ENCODE measurements around the gene SLC6A12.
A peak's percentile ranks its signal among the peaks of the same experiment; 100 is the strongest.
"Not testable (repeated sequence)": the region's sequence is repeated elsewhere in the genome, so short reads cannot be mapped to it uniquely, and the experiment has no call there.

The SLC6A12 gene

DNA sequence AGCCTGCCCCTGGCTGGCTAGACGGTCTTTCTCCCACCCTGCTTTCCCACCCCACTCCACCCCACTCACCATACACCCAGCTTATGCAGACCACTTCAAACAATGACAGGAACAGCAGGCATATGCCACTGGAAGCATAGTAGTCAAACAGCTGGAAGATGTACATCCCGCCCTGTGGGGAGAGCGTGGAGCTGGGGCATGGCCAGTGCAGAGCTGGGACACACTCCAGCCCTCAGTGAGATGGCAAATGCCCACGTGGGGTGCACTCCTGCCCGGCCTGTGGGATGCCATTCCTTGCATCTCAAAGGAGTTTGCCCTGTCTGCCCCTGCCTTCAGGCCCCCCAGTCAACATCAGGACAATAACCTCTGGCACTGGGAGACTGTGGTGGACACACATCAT, 18.8 kb downstream of the SLC6A12 start:
- DNase-seq = no peak

DNA sequence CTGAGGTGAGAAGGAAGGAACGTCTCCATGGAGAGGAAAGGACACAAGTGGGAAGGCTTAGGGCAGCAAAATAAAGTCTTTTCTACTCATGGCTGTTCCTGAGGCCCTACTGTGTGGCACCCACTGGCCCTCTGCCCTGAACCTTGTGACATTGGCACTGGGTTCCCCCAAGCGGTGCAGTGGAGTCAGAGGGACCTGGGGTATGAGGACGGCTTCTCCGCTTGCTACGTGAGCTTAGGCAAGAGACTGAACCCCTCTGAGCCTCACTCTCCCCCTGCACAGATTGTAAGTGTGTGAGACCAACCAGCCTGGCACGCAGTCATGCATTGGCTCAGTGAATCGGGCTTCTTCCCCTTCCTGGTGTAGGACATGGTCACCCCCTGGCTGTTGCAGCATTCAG, 19.7 kb downstream of the SLC6A12 start:
- DNase-seq = no peak

DNA sequence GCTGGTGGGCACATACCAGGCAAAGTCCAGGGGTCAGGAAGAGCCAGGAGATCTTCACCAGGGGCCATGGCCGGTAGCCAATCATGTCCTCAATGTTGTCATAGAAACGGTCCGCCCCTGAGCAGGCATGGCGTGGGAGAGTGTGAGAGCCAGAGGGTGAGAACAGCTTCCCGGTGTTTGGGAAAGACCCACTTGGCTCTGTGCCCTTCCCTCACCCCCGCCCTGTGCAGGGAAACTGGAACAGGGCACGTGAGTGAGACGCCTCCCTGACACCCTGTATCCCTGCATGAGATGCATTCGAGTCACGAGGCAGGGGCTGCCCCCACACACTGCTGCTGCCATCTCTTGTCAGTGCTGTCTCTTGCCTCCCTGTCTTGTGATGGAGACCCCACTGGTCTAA, 20.7 kb downstream of the SLC6A12 start:
- no peak for DNase-seq

DNA sequence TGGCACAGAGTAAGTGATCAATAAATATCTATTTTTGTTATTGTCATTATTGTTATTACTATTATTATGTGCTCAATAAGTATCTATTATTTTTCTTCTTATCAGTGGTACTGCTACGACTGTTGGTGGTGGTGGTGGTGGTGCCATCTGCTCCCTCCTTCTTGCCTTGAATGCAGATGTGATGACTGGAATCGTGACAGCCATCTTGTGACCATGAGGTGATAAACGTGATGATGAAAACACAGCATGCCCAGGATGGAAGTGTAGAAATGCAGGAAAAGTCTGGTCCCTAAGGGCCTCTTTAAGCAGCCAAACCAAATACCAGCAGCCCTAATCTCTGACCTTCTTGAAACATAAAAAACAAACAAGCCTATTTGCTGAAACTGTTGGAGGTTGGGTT, 22.4 kb downstream of the SLC6A12 start:
- DNase-seq = no peak

DNA sequence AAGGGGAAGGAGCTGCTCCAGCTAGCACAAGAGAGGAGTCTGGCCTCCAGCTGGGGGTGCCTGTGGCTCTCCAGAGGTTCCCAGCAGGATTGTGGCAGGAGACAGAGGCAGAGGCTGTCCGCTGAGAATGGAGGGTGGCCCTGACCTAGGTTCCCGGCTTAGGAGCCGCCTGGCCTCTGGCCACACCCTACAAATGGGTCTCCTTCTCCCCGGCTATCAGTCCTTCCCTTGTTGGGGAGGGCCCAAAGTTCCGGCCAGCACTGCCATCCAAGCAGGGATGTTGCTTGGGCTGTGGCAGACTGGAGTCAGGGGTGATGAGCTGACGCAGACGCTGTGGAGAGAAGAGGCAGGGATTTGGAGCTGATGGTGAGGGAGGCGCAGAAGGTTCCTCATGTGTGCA, 23.1 kb downstream of the SLC6A12 start:
- no peak for DNase-seq

DNA sequence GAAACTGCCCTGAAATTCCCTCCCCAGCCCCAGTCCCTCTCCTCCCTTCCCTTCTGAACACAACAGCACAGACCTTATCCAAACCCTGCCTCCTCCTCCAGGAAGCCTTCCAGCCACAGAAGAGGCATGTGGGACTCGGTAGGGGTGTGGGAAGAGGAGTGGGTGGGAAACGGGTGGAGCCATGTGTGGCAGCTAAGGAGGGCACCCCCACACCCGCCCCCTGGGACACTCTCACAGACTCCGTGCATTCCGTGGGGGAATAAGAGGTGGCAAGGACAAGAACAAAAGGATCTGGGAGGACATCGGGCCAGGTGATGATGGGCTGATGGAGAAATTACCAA, 24.4 kb downstream of the SLC6A12 start:
- no peak for DNase-seq

DNA sequence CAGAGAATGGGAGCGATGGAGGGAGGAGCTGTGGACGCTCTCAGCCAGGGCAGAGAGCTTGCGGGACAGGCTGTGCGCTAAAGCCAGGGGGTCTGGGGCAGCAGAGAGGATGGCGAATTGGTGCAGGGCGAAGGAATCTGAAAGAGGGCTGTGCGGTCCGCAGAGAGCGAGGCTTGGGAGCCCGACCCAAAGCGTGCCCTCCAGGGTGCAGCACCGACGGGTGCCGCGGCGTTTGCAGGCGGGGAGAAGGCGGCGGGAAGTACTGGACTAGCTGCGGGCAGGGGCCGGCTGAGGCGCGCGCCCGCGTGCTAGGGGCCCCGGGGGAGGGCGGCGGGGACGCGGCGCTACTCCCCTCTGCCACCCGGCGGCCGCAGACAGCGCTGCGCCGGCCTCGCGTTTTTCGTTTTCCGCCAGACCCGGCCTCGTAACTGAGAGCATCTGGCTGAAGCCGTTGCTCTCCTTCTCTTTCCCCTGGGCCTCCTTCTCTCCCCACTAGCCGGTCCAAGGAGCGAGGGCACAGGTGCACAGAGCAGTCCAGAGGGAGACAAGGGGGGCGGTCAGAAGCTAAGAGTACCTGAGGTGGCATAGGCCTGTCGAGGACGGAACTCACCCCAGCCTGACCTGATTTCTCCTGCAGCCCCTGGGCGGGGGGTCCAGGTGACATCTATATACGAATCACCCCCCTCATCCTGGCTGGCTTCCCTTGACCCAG, 24.9 kb downstream of the SLC6A12 start:
- DNase-seq = peak; percentile 32

DNA sequence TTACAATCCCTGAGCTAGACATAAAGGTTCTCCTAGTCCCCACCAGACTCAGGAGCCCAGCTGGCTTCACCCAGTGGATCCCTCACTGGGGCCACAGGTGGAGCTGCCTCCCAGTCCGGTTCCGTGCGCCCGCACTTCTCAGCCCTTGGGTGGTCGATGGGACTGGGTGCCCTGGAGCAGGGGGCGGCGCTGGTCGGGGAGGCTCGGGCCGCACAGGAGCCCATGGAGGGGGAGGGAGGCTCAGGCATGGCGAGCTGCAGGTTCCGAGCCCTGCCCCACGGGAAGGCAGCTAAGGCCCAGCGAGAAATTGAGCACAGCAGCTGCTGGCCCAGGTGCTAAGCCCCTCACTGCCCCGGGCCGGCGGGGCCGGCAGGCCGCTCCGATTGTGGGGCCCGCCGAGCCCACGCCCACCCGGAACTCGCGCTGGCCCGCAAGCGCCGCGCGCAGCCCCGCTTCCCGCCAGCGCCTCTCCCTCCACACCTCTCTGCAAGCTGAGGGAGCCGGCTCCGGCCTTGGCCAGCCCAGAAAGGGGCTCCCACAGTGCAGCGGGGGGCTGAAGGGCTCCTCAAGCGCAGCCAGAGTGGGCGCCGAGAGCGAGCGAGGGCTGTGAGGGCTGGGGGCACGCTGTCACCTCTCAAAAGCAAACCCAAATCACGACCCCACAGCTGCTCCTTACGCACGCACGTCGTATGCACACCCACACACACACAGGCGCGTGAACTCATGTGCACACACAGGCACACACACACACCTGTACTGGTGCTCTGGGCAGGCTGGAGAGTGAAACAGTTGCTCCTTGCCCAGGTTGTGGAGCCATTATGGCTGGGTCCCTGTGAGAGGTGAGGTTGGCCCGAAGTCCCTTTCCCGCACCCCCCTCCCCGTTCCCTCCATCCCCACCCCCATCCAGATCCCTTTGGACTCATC, 25.7 kb downstream of the SLC6A12 start:
- not testable (repeated sequence) for DNase-seq

DNA sequence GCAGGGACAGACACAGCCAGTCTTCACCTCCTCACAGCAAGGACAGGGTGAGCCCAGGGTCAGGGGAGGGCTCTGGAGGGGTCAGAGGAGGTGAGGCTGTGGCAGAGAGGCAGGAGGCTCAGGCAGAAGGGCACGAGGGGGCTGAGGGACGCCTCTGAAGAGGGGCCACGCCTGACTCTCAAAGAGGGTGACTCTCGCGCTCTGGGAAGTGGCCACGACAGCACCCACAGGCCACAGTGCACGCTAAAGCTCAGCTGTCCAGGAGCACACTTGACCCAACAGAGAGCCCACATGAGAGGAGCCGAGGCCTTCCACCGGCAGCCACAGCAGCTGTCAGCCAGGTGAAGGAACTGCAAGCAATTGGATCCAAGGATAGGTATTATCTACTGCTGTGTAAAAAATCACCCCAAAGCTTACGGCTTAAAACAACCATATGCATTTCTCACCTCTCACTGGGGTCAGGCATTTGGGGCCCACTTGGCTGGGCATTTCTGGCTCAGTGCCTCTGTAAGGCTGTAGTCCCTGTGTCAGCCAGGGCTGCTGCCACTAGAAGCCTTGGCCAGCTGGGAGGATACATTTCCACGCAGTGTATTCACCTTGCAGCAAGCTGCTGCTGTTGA, 27.8 kb downstream of the SLC6A12 start:
- DNase-seq = no peak

DNA sequence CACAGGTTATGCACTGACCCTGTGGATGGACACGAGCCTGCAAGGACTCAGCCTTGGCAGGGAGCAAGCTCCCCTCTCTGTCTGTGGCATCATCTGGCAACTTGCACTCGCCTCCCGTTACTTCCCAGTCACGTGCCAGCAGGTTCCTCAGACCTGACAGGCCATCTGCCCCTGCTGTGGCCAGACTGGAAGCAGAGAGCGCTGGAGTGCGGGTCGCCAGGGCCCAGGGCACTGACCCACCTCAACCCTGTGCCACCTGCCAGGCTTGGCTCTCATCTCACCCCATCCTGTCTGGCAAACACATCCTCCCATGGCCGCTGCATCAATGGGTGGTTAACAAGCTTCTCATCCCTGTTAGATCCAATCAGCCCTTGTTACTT, 28.4 kb downstream of the SLC6A12 start:
- no peak for DNase-seq

DNA sequence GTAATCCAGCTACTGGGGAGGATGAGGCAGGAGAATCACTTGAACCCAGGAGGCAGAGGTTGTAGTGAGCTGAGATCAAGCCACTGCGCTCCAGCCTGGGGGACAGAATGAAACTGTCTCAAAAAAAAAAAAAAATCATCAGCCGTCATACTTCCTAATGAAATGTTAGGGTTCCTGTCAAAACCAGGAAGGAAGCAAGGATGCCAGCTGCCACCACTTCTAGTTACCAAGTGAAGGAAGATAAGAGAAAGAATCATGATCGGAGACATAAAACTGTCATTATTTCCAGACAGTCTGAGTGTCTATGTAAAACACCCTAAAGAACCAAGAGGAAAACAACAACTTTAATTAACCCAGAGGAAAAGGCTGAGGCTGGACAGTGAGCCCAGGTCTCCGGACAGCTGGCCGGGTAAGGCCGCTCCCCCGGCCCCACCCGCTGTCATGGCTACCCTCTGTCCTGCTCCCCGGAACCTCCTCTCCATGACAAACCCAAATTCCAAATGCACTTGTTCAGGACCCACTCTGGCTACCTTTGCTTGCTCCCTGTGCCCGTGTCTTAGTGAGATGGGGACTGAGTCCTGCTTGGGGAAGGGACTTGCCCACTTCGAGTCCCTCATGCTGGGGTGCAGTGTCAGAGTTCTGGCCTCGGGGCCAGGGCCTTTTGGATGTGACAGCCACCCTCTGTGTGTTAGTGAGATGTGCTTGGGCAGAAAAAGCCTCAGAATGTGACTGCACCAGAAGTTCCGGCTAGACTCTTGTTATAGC, 29.0 kb downstream of the SLC6A12 start:
- no peak for DNase-seq

DNA sequence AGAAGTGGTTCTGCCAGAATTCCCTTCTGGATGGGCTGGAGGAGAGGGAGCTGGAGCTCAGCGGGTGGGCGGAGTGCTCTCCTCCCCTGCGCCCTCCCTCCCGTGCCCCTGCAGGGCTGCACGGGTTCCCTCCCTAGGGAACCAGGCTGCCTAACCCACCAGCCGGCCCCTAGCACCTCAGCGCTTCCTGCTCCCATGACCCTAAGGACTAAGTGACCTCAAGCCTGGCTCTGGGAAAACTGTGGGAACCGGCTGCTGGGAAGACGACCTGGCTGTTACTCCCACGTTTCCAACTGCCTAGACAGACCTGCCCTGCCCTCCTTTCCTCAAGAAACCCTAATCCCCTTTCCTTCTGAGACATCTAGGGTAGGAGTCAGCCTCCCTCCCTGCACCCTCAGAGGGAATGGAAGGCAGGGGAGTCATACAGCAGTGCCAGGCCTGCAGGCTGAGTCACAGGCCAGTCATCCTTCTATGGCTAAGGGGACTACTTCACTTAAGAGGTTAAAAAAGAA, 31.5 kb downstream of the SLC6A12 start:
- peak; percentile 91 for DNase-seq

DNA sequence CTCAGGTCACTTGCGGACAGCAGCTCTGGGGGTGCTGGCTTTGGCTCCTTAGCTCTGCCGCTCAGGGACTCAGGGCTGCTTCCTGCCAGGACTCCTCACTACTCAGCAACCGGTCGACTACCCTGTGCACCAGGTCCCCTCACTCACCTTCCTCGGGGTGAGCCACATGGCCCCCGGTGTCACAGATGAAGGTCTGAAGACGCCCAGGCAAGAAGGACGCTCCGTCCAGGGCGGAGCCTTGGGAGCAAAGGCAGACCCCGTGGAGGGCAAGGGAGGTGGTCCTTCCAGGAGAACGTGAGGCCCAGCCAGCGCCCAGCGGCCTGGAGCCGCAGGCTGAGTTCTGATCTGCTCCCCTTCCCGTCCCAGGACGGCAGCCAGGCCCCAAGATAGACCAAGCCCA, 32.0 kb downstream of the SLC6A12 start:
- DNase-seq = no peak

DNA sequence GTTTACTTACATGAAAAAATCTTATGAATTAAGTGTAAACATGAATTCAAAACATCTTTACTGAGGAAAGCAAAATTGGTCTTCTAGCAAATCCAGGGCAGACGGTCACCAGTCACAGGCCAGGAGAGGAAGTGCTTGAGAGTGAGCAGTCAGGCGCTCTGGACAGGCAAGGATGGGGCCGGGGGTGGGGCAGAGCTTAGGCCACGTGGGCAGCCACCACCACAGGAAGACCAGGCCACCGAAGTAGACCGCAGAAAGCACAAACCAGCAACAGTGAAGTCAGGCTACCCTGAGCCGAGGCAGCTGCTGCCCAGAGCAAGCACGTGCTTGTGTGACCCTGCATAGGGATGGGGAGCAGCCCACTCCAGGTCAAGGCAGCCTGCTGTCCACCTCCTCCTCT, 33.5 kb downstream of the SLC6A12 start:
- DNase-seq = no peak

DNA sequence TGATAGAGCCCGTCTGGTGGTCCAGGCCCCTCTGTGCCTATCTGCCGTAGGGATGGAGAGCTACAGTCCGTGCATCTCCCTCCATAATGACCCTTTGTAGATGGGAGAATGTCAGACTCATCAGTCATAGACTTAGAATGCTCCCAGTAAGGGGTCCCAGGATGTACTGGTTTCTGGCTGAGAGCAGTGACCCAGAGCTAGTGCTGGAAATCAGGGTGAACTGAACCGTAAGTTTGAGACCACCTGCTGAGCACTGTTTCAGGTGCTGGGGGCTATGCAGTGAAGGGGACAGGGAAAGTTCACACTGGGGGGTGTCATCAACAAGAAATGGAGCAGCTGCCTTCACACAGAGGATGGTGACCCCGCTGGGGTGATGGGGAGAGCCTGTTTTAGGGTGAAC, 34.1 kb downstream of the SLC6A12 start:
- DNase-seq = no peak

DNA sequence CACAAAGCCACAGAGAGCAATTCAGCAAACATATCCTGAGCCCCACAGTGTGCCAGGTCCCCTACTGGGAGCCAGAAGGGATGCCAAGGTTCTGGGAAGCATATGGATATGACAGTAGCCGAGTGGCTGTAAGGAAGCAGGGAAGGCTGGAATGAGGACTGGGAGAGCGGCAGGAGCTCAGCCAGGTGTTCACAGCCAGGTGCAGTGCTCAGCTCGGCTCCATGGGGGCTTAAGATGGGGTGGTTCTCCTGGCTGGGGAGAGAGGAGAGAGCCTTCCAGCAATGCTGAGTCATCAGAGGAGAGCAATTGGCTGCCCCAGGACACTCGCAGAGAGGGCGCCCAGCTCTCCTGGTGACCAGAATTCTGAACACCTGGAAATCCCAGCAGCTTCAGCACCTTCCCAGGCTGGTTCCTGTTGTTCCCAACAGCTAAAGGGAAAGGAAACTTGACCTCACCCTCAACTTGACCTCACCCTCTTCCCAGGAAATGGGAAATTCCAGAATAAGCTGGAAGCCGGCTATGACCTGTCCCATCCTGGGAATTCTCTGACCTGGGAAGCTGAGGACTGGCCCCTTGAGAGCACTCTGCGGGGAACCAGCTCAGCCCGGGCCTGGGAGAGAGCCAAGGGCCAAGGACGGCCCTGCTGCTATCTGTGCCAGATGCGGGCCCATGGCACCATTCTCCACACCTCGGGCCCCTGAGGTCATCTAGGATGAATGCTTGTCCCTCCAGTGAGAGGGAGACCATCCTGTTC, 34.6 kb downstream of the SLC6A12 start:
- DNase-seq = no peak

DNA sequence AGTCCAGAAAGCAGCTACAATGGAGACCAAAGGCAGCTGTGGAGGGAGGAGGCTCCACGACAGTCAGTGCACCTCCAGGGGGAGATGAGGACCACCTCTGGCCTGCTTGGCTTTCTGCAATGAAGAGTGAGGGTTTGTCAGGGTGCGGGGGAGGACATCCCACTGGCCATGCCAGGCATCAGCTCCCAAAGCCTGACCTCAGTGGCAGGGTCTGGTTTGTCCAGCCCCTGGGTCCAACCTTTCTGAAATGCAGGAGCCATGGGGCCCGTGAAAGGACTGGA, 35.2 kb downstream of the SLC6A12 start:
- no peak for DNase-seq

DNA sequence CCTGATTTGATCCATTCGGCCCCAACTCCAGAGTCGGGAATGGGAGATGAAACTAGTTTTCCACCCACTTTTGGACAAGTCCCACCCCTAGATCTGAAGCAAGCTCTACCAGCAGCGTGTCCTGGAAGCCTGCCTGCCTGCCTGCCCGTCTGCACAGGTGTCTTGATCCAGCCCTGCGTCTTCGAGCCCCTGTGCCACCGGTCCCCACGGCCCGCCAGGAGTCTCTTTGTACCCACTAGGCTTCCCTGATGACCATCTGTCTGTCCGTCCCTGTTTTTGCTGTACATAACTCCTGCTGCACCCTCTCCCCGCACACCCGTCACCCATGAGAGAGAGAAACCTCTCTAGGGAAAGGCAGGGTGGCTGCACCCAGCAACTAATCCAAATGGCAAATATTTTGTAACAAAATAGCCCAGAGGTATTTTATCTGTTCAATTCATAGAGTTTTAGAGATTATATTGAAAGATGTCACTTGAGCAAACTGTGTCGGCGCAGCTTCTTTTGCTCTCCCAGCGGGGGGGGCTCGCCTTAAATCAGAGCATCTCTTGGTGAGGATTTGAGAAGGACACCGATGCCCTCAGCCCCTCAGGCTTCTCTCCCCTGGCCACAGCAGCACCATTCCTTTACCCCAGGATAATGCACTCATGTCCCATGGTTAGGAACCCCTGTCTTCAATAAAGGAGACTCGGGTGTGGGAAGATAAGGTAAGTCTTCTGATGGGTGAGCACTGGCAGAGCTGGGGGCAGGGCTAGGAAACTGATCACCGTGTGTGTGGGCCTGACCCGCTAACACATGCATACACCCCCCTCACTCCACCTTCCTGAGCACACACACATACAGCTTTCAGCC, 35.8 kb downstream of the SLC6A12 start:
- no peak for DNase-seq

DNA sequence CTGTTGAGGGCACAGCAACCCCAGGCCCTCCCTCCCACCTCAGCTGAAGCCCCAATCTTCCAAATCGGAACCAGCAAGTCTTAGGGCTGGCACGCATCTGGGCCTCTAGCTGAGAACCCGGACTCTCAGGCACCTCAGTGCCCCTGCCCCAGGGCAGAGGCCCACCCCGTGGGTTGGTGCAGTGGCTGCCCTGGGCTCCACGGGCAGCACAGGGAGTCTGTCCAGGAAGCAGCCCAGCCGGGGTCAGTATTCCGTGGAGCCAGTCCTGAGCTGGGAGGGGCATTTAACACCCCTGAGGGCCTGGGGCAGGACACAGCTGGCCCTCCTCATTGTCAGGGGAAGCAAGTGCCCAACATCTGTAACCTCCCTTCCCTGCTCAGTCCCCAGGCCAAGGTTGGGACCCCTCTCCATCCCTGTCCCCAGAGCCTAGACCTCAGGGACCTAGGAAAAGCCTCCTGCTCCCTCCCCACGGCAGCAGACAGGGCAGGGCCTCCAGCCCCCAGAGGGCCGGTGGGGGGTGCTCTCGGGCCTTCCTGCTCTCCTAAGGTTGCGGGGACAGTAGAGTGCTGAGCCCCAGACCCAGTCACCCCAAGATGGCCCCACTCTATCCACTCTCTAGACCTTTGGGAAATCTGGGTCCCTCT, 36.5 kb downstream of the SLC6A12 start:
- DNase-seq = no peak

DNA sequence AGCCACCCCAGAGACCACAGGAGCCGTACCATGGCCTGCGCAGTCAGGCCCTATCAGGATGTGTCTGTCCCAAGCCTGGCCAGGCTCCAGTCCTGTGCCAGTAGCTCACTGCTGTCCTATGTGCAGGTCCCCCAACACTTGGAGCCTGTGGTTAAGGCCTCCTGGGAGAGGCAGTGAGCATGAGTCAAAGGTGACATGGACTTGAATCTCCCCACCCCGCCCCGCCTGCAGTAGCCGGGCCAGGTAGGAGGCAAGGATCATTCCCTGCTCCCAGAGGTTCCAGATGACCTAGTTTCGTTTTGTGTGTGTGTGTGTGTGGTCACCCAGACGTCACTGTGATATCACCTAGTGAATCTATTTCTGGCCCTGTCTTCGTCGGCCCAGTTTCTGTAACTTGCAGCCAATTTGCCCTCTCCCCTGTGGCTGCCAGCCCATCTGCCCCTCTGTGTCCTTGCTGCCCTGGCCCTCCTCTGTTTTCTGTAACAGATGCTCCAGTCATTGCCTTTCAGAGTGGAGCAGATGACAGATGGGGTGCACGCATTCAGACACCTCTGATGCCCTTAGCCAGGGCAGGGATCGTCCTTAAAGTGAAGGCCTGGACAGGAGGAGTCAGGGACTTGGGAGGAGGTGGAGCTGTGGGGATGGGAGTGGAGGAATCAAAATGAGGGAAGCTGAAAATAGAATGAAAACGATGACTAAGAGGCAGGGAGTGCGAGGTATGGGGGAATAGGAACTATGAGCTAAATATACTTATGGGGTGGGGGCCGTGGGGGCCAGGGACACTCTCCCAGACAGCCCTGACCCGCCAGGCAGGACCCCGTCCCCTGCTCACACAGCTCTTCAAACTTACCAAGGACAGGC, 37.4 kb downstream of the SLC6A12 start:
- peak; percentile 56 for DNase-seq

Measured in NCI-H226 (cell line).